VCaP (cell line): ENCODE results near the gene FOXC2.
A peak's percentile ranks its signal among the peaks of the same experiment; 100 is the strongest.

Experiments
- H3K27ac ChIP-seq: fragments of 450-650 bp; 2 replicates; pipeline ENCODE4 v1.5.1; 2017
- CTCF ChIP-seq: fragments of 450-650 bp; conservative IDR thresholded peaks from 2 replicates; pipeline ENCODE4 v1.5.1; 2017; ENCODE audit warnings: mild to moderate bottlenecking, moderate library complexity

The FOXC2 gene

GRCh38 chr16:86559802-86560305, 6.8 kb upstream of the FOXC2 start:
- no peak overlapping the region for H3K27ac ChIP-seq

GRCh38 chr16:86562356-86562755, 4.3 kb upstream of the FOXC2 start:
- H3K27ac ChIP-seq, result no peak overlapping the region
- TF ChIP-seq CTCF, result no peak

More at GRCh38 chr16:86559802-86560305, 6.8 kb upstream of the FOXC2 start:
- no peak for TF ChIP-seq CTCF

- no peak overlapping the region for H3K27ac ChIP-seq
- TF ChIP-seq CTCF, result peak; percentile 89
Measured at GRCh38 chr16:86563469-86564345, 2.9 kb upstream of the FOXC2 start.

- no peak overlapping the region for H3K27ac ChIP-seq
- TF ChIP-seq CTCF, result no peak
Measured at GRCh38 chr16:86565181-86565631, 1.4 kb upstream of the FOXC2 start.

GRCh38 chr16:86565644-86566511, 751 bp upstream of the FOXC2 start:
- no peak for TF ChIP-seq CTCF
- H3K27ac ChIP-seq, result no peak overlapping the region

- H3K27ac ChIP-seq, result no peak overlapping the region
Measured at GRCh38 chr16:86566966-86567700, 504 bp downstream of the FOXC2 start.

More at GRCh38 chr16:86566966-86567700, 504 bp downstream of the FOXC2 start:
- no peak for TF ChIP-seq CTCF
